Measurements from ENCODE around the gene TMEM181.
"Not testable (repeated sequence)": the region's sequence is repeated elsewhere in the genome, so short reads cannot be mapped to it uniquely, and the experiment has no call there.

Gene TMEM181

DNA sequence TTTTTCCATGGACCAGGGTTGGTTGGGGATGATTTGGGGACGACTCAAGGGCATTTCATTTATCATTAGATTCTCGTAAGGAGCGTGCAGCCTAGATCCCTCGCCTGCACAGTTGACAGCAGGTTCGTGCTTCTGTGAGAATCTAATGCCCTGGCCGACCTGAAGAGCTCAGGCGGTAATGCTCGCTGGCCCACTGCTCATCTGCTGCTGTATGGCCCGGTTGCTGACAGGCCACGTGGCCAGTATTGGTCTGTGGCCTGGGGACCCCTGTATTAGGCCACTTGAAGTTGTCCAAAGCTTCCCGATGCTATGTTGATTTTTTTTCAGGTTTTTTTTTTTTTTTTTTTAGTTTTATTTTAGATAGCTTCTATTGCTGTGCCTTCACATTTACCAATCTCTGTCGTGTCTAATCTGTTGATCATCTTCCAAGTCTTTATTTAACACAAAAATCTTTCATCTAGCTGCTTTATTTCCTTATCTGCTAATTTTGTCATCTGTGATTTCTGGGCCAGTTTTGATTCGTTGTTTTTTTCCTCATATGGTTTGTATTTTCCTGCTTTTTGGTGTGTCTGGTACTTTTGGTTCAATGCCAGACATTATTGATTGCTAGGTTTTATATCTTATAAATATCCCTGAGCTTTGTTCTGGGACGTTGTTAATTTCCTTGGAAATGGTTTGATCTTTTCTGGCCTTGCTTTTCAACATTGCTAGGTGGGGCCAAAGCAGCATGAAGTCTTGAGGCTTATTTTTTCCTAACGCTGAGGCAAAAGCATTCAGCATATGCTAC is 43.6 kb downstream of the TMEM181 start:
- no peak for DNase-seq

DNA sequence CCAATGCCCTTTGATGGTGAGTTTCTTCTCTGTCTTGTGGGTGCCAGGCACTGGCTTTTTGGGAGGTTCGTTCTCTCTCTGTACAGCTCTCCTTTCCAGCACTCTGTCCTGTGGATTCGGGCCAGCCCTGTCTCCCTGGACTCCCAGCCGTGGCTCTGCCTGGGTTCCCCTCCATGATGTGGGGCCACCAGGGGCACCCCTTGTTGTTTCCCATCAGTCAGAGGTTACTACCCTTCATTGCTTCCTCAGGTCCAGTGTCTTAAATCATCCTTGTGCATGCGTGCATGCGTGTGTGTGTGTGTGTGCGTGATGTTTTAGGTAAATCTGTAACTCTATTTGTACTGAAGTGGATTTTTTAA is 44.1 kb downstream of the TMEM181 start:
- no peak for DNase-seq

DNA sequence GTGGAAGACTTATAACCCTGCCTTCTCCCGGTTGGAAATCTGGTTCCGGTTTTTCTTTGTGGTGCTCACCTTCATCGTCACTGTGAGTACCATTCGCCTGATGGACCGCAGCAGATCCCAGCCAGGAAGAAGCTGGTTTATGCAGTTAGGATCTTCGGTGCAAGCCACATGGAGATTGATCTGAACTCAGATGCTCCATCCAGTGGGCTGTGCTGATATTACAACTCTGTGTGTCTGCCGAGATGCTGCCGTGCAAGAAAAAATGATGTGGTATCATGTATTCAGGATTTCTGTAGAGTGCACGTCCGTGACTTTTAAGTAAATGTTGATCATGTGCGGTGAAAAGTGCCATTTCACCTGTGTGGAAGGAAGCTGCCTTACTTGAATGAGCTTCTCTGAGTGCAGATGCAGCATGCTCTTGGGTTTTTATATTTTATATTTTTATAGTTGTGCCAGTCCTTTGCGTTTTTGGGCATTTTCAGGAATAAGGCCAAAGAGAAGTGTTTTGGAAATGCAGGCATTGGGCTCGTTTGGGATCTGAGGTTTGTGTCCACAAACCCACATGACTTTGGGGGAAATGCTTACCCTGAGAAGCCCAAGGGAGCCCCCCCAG is 45.5 kb downstream of the TMEM181 start:
- peak; percentile 69 for DNase-seq

DNA sequence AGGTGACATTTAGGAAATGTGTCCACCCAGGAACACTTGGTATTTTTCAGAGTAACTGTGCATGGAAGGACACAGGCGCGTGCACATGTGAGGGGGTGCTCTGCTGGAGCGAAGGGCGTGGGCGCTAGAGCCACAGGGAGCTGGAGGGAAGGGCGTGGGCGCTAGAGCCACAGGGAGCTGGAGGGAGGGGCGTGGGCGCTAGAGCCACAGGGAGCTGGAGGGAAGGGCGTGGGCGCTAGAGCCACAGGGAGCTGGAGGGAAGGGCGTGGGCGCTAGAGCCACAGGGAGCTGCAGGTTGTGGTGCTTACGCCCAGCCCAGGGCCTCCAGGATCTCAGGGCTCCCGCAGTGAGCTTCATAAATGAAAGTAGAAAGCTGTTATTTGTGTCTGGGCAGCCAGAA is 46.1 kb downstream of the TMEM181 start:
- not testable (repeated sequence) for DNase-seq

DNA sequence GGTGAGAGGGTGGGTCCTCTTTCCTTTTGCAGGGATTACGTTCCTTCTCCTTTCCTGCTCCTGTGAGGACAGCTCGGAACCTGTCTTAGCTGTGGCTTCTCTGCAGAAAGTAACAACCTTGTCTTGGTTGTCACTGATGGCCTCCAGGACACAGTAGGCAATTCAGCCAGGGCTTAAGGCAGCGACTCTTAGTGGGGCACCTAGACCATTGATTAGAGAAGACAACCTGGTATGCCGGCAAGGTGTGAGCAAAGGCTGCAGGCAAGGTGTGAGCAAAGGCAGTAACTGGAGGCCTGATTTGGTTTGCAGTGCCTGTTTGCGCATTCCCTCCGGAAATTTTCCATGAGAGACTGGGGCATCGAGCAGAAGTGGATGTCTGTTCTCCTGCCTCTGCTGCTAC is 47.0 kb downstream of the TMEM181 start:
- DNase-seq, result no peak

DNA sequence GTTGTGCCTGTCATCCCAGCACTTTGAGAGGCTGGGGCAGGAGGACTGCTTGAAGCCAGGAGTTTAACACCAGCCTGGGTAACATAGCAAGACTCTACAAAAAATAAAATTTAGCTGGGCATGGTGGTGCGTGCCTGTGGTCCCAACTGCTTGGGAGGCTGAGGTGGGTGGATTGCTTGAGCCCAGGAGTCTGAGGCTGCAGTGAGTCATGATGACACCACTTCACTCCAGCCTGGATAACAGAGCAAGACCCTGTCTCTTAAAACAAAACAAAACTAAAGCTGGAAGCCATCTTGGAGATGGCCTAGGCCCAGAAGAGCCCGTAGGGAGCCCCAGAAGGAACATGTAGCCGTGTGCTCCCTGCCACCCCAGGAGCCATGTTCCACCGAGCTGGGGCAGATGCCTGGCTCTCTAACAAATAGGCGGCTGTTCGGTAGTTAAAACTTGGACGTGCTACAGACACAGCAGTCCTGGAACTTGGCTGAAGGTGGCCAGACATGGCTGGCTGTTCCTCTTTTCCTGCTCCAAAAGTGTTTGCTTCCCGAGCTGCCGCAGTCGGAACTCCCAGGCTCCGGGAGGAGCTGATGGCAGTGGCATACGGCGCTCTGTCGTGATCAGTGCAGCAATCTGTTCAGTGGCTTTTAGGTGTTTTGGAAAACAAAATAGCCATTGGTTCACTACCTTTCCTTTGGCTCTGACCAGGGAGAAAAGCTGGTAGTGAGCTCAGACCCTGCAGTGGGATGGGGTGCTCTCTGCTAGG is 47.7 kb downstream of the TMEM181 start:
- no peak for DNase-seq

DNA sequence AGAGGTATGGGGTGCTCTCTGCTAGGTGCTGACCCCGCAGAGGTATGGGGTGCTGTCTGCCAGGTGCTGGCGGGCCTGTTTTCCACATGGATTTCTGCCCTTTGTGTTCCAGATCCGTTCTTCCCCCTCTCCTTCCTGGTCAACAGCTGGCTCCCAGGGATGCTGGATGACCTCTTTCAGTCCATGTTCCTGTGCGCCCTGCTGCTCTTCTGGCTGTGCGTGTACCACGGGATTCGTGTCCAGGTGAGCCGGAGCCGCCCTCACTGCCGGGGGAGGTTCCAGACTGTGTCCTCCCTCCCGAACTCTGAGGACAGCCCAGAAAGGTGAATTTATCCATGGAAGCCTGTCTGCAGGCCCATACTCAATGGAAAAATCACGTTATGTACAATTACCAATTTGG is 48.3 kb downstream of the TMEM181 start:
- no peak for DNase-seq

DNA sequence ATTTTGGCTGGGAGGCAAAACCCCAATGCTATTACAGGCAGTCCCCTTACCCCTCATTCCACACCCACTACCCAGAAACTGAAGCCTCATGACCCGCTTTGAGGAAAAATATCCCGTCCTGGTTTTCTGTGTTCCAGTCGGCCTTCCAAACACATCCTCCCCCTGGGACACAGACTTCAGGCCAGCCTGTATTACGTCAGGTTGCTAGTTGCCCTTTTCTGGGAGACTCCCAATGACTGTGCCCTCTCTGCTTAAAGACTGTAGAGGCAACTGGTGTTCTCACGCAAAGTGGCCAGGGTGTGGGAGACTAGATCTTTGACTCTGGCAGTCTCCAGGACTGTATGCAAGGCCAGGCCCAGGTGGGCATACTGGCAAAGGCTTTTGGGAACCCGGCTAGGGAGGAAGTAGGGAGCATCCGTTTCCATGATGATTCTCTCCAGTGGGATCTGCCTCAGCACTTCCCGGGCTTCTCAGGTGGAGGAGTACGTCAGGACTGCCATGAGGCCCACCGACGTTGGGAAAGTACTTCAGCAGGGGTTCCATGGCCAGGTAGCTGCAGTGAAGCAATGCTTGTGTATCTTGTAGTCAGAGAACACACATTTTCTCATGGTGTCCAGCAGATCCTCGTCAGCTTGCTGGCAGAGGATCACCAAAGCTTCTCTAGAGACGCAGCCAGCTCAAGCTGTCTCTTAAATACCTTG is 49.7 kb downstream of the TMEM181 start:
- DNase-seq, result no peak

DNA sequence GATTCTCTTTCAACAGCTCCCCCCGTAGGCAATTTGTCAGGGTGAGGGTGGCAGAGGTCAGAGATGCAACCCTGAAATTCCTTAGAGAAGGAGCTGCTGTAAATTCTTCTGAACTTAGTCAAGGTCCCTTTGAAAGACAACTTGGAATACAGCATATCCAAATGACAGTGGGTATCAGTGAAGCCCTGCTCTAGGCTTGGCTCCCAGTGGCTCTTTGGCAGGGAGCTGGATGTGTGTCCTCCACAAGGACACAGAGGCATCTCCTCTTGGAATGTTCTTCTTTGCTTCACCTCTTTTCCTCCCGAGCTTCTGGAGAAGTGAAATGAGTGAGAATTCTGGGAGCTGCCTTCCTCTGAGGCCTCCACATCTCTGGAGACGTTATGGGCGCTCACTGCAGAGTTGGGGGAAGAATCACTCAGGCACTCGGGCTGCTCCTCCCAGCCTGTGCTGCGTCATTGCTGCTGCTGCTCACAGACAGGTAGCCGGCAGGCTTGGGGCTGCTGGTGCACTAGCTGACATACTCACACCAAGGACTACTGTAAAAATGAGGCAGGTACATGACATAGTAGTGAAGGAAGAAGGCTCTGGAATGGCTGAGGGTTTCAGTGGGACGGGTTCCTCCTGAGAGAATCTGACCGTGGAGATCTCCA is 50.6 kb downstream of the TMEM181 start:
- no peak for DNase-seq

DNA sequence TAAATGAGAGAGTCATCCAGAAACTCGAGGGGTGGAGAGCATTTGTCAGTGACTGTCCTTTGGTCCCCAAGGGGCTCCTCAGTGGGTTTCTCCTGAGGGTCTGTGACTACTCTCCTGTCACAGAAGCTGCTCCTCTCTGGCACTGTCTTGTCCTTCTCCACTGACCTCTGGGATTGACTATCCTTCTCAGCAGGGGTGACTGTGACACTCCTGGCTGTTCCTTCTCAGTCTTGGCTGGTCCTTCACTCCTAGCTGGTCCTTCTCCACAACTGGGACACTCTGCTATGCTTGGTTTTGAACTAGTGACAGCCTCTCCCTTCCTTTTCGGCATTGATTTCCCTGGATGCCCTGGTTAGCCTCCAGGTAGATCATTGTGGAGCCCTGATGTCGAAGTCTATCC is 51.1 kb downstream of the TMEM181 start:
- no peak for DNase-seq

DNA sequence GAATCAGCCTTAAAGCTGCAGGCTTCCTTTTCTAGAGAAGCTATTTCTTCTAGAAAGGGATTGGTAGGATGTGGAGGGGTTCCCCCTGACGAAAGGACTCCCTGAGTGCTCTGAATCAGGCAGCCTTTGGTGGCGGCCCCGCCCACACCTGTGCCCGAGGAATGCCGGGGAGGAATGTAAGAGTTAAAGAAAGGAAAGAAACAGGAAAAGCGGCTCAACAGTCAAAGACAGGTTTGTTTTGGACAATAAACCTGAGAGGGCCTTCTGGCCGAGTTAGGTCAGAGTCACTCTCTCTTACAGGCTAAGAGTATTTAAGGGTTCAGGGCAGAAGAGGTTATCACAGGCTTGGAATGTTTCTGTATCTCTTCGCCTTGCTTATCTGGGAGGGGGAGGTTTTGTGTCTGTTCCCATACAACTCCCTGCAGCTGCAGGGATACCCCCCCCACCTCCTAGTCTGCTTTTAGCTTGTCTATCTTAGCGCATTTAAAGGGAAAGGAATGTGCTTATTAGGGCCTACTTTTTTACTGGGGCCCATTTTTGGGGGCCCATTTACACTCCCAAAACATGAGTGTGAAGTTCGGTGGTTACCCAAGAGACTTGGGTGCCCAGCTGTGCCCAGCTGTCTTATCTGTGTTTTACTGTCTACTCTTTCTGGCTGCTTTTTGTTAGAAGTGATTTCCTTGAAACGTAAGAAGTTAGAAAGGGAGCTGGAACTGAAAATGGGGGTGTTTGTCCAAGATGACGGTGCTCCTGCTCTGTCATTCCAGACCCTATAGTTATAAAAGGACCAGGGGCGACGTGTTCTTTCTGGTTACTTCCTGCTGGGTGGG is 51.9 kb downstream of the TMEM181 start:
- no peak for DNase-seq

DNA sequence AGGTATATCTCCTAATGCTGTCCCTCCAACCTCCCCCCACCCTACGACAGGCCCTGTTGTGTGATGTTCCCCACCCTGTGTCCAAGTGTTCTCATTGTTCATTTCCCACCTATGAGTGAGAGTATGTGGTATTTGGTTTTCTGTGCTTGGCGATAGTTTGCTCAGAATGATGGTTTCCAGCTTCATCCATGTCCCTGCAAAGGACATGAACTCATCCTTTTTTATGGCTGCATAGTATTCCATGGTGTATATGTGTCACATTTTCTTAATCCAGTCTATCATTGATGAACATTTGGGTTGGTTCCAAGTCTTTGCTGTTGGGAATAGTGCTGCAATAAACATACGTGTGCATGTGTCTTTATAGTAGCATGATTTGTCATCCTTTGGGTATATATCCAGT is 54.7 kb downstream of the TMEM181 start:
- not testable (repeated sequence) for DNase-seq

DNA sequence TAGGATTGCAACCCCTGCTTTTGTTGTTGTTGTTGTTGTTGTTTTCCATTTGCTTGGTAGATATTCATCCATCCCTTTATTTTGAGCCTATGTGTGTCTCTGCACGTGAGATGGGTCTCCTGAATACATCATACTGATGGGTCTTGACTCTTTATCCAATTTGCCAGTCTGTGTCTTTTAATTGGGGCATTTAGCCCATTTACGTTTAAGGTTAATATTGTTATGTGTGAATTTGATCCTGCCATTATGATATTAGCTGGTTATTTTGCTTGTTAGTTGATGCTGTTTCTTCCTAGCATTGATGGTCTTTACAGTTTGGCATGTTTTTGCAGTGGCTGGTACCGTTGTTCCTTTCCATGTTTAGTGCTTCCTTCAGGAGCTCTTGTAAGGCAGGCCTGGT is 58.4 kb downstream of the TMEM181 start:
- DNase-seq, result not testable (repeated sequence)

DNA sequence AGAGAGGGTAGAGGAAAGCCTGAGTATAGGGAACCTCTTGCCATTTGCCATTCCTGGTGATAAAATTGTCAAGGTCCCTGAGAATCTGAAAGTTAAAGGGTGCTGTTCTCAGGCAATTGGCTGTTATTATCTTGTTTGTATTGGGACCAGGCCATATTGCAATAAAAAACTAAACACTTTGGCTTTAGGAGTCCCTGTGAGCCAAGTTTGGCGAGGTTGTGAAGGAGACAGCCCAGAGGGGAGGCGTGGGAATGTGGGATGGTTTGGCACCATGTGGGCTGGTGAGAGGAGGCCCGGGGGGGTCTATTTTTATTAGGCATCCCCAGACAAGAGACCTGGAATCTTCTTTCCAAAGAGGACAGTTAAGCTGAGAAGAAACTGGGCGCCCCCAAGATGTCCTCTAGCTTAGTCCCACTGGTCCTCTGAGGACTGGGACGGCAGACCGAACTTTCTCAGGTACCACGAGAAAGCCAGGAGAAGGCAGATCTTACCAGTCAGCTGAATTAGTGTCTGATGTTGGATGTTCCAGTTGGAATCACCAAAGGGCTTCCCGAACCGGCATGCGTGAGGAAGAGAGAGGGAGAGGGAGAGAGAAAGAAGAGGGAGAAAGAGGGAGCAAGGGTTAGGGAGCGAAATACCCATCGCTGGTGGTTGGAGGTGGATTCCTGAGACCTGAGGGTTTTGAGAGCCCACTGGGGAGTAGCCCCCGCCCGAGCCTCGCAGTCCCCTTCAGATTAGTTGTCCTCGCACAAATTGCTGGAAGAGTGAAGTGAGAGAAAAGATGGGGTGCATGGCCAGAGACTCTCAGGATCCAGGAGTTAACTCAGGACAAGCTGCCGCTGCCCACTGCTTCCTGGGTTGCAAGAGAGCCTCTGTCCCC is 60.3 kb downstream of the TMEM181 start:
- DNase-seq, result no peak

DNA sequence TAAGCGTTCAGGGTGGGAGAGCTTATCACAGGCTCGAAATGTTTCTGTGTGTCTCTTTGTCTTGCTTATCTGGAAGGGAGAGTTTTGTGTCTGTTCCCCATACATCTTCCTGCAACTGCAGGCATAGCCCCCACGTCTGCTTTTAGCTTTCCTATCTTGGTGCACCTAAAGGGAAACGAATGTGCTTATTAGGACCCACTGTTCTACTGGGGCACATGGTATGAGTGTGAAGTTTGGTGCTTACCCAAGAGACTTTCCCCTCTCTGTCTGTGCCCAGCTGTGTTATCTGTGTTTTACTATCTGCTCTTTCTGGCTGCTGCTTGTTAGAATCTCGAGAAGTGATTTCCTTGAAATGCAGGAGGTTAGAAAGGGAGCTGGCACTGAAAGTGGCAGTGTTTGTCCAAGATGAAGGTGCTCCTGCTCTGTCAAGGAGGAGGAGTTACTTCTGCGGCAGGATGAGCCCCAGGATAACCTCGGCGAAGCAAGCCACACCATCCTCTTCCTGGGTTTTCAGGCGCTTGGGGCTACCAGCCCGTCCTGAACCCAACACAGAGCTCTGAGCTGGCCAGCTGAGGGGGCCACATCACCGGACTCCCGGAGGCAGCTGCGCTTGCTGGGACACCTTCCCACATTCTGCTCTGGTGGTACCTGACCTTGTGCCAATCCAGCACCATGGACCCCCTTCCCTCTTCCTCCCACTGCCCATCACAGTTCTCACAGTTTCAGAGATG is 61.2 kb downstream of the TMEM181 start:
- no peak for DNase-seq

DNA sequence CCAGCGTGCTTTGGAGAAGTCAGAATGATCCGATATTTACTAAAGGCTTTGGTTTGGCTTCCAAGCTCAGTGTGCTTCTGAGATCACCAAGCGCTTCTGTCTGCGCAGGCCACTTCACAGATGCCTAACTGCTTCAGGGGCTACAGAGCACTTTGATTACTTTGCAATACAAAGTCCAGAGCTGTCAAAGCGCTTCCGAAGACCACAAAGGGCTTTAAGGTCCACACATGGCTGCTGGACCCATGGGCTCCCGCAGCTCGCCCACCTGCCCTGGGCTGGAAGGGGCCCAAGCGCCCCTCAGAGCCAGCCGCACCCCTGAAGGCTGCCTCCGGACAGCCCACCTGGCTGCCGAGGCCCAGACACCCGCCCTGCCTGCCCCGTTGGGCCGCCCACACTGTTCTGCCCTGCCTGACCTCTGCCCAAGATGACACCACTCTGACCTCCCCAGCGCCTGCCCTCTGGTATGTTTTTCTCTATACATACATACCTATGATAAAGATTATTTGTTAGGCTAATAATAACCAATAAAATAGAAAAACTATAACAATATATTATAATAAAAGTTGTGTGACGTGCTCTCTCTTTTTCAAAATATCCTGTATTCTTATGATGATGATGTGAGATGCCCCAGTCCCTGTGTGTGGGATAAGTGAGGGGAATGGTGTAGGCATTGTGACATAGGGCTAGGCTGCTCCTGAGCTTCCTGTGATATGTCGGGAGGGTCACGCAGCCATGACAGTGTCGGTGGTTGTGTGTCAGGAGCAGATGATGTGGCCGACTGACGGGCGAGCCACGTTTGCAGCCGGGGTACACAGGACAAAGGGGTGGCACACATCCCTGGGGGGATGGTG is 62.0 kb downstream of the TMEM181 start:
- DNase-seq, result no peak

DNA sequence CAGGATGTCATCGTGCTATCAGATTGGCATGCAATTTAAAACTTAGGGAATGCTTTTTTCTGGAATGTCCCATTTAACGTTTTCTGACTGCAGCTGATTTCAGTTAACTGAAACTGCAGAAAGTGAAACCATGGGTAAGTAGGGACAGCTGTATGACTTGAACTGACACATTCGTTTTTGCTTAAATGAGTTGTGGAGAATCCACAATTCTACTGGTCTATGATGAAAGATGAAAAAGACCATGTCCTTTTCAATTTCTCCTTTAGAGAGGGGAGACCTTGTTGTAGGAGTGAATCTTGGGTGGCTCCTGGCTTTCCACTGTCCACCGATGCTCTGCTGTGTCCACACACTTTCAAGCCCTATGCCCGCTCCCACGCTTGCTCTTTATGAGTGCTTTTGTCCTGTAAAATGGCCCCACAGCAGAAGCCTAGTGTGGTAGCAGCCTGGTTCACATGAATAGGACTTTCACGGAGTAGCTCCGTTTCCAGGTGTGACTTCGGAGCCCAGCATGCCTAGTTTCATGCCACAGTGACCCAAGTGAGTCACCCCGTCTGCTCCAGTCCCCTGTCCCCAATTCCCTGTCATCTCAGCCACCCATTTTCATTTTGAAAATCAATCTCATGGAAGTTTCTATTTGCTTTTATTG is 62.8 kb downstream of the TMEM181 start:
- DNase-seq, result no peak

Measured in suppressor macrophage treated with lipopolysaccharide for 4 hours (primary cell).